Measurements from ENCODE around the gene TNRC6B.

DNA sequence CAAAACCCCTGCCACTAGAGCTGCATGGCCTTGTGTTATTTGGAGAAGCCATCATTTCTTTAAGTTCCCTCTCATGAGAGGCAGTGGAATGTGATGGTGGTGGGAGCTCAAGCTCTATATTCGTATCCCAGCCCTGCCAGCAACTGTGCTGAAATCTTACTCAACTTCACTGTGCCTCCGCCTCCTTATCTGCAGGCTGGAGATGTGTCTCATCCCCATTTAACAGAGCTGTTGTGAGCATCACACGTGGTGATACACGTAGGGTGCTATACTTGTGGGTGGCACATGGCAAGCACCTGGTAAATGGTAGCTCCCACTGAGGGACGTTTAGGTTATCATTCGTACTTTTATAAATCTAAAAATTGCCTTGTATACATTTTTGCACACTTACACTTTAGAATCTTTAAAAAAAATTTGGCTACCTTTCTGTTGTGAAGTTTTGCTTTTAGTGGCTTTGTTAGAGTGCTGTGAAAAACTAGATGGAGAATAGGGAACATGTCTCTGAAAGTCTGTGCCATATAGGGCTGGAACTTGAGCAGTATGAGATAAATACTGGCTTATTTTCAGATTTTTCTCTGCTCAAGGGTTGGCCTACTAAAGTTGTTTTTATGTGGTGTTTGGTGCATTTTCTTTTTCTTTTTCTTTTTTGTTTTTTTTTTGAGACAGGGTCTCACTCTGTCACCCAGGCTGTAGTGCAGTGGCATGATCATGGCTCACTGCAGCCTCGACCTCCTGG is 23.2 kb downstream of the TNRC6B start:
- TF ChIP-seq, protein P1, sequence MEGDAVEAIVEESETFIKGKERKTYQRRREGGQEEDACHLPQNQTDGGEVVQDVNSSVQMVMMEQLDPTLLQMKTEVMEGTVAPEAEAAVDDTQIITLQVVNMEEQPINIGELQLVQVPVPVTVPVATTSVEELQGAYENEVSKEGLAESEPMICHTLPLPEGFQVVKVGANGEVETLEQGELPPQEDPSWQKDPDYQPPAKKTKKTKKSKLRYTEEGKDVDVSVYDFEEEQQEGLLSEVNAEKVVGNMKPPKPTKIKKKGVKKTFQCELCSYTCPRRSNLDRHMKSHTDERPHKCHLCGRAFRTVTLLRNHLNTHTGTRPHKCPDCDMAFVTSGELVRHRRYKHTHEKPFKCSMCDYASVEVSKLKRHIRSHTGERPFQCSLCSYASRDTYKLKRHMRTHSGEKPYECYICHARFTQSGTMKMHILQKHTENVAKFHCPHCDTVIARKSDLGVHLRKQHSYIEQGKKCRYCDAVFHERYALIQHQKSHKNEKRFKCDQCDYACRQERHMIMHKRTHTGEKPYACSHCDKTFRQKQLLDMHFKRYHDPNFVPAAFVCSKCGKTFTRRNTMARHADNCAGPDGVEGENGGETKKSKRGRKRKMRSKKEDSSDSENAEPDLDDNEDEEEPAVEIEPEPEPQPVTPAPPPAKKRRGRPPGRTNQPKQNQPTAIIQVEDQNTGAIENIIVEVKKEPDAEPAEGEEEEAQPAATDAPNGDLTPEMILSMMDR (IDR thresholded peaks at IDR 0.05) = no peak
- no peak for TF ChIP-seq POLR2A (IDR thresholded peaks at IDR 0.05)
